Measurements from ENCODE around the gene ATP5MC2. TPM values are rescaled to one million over a fixed set of nuclear protein-coding genes. Genes with fewer than 3 reads are reported as not detected.

The ATP5MC2 gene
- total RNA-seq, 1 experiment from 2014 or later, result 318 TPM

Other genes with a start within 250 kb of the ATP5MC2 start
- 83.5 and 86.6 TPM in 2 replicates for gene PRR13, start 234.3 kb downstream of the ATP5MC2 start, total RNA-seq (2014; rRNA removed; shearing (Covaris generic))
- gene PCBP2, start 224.0 kb downstream of the ATP5MC2 start, total RNA-seq (2014; rRNA removed; shearing (Covaris generic)), result 132 and 135 TPM in 2 replicates
- 8.1 and 9.1 TPM in 2 replicates for gene MAP3K12, start 176.6 kb downstream of the ATP5MC2 start, total RNA-seq (2014; rRNA removed; shearing (Covaris generic))
- gene TARBP2, start 174.8 kb downstream of the ATP5MC2 start, total RNA-seq (2014; rRNA removed; shearing (Covaris generic)), result 50.3 and 62.6 TPM in 2 replicates
- not detected in 2 replicates for gene NPFF, start 168.6 kb downstream of the ATP5MC2 start, total RNA-seq (2014; rRNA removed; shearing (Covaris generic))
- 6.4 and 8.9 TPM in 2 replicates for gene ATF7, start 49.7 kb downstream of the ATP5MC2 start, total RNA-seq (2014; rRNA removed; shearing (Covaris generic))
- 27.4 and 47.0 TPM in 2 replicates for gene CALCOCO1, start 51.4 kb upstream of the ATP5MC2 start, total RNA-seq (2014; rRNA removed; shearing (Covaris generic))
- gene CISTR, start 75.9 kb upstream of the ATP5MC2 start, total RNA-seq (2014; rRNA removed; shearing (Covaris generic)), result not detected in 2 replicates

Measured in RPMI7951 (cell line).